Esophagus muscularis mucosa (tissue), 4 donors: ENCODE data around the gene TMEM114. TPM values are rescaled to one million over a fixed set of nuclear protein-coding genes. Genes with fewer than 3 reads are reported as not detected.
A peak's percentile ranks its signal among the peaks of the same experiment; 100 is the strongest.

Experiments
- DNase-seq: peaks from one replicate; pipeline ENCODE4 v3.0.0-alpha.2; 2017; ENCODE audit errors: extremely low spot score
- H3K27ac ChIP-seq, 4 donors: fragments of 200-600 bp; sonication (generic); replicated peaks in 1 of 4; 1 replicate in 3 of 4; 2 replicates in 1 of 4; pipeline ENCODE4 v1.5.1; 2016 to 2019; ENCODE audit warnings: mild to moderate bottlenecking in 1 of 4
- H3K27me3 ChIP-seq, 4 donors: fragments of 200-600 bp; sonication (generic); one replicate each; pipeline versions ENCODE4 v1.5.1 to v1.6.0; 2016 to 2019
- H3K36me3 ChIP-seq, 4 donors: fragments of 200-600 bp; sonication (generic); one replicate each; pipeline ENCODE4 v1.5.1; 2016 to 2019
- H3K4me1 ChIP-seq, 4 donors: fragments of 200-600 bp; sonication (generic); one replicate each; pipeline ENCODE4 v1.5.1; 2016 to 2019
- H3K4me3 ChIP-seq, 4 donors: fragments of 200-600 bp; sonication (generic); 1 replicate in 2 of 4; 2 replicates in 2 of 4; pipeline ENCODE4 v1.5.1; 2016 to 2019; ENCODE audit warnings: mild to moderate bottlenecking in 4 of 4, moderate library complexity in 1 of 4
- H3K9me3 ChIP-seq, 4 donors: fragments of 200-600 bp; sonication (generic); 1 replicate in 3 of 4; 2 replicates in 1 of 4; pipeline ENCODE4 v1.5.1; 2016 to 2019
- EP300 ChIP-seq: sonication (generic); formaldehyde crosslinking; IDR thresholded peaks from one replicate; pipeline ENCODE4 v1.6.1; 2017; ENCODE audit warnings: antibody characterized with exemption
- POLR2A ChIP-seq: fragments of 450-650 bp; IDR thresholded peaks from one replicate; pipeline ENCODE4 v1.6.1; 2017; ENCODE audit warnings: antibody characterized with exemption, moderate library complexity, mild to moderate bottlenecking, low read depth
- POLR2AphosphoS5 ChIP-seq, 2 donors: sonication (generic); formaldehyde crosslinking; IDR thresholded peaks; one replicate each; pipeline ENCODE4 v1.6.1; 2017; ENCODE audit warnings: antibody characterized with exemption in 2 of 2
- WGBS: methylation state at CpG from one replicate; pipeline ENCODE4 v1.1.5; 2018; 5-methylcytosine and 5-hydroxymethylcytosine counted together
- intact Hi-C: fragments of 100-400 bp; cut with DNase I; formaldehyde crosslinking; loops from one replicate; pipeline ENCODE4 v1.15.1; 2023
- total RNA-seq, 4 donors: library from RNA; depleted of rRNA; stranded (reverse); fragments of >200 nt; gene quantifications; one replicate each; pipeline versions ENCODE4 v1.1.0 to v1.2.1, GENCODE V29; 2016
- TF ChIP-seq, protein P1 (sequence below), 3 experiments: fragments of 200-600 bp in 2 of 3; fragments of 450-650 bp in 1 of 3; sonication (generic) in 2 of 3; IDR thresholded peaks; one replicate each; pipeline ENCODE4 v1.5.1; 2017 to 2019; ENCODE audit warnings: antibody characterized with exemption in 3 of 3, mild to moderate bottlenecking in 2 of 3, moderate library complexity in 1 of 3

The TMEM114 gene
- total RNA-seq, 4 donors from 2014 or later: not detected

DNA sequence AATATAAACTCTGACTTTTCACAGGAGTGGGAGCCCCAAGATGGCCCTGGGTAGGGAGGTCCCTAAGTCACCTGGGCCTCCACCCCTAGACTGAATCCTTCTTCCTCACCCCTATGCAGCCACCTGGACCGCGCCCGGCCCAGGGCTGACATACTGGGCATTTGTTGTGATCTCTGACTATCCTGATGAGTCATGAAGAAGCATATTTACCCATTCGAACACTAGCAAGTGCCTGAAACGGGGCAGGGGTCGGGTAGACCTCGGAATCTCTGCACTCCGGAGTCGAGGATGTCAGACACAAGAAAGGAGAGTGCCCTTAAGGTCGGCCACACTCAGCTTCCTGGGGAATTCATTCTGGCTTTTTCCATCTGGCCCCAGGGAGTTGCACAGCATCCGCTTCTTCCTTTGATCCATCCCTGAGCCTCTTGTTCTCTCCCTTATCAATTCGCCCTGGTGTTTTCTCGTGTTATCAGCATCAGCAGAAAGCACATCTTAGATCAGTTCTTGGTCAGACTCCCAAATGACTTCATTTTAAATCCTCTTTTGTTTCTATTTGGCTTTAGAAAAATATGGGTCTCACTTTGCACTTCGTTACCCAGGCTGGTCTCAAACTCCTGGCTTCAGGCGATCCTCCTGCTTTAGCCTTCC is 41.6 kb upstream of the TMEM114 start:
- H3K27me3 ChIP-seq: no peaks in the 10 kb centered on the region
- TF ChIP-seq POLR2AphosphoS5 (IDR thresholded peaks at IDR 0.05) (no peak), POLR2A (no peak)
- TF ChIP-seq, protein P1, sequence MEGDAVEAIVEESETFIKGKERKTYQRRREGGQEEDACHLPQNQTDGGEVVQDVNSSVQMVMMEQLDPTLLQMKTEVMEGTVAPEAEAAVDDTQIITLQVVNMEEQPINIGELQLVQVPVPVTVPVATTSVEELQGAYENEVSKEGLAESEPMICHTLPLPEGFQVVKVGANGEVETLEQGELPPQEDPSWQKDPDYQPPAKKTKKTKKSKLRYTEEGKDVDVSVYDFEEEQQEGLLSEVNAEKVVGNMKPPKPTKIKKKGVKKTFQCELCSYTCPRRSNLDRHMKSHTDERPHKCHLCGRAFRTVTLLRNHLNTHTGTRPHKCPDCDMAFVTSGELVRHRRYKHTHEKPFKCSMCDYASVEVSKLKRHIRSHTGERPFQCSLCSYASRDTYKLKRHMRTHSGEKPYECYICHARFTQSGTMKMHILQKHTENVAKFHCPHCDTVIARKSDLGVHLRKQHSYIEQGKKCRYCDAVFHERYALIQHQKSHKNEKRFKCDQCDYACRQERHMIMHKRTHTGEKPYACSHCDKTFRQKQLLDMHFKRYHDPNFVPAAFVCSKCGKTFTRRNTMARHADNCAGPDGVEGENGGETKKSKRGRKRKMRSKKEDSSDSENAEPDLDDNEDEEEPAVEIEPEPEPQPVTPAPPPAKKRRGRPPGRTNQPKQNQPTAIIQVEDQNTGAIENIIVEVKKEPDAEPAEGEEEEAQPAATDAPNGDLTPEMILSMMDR (IDR thresholded peaks at IDR 0.05): no peak
- intact Hi-C loops: no loop called here
- H3K4me1 ChIP-seq: no peaks in the 10 kb centered on the region
- WGBS: 70% methylated on average over 15 of the region's 15 CpGs
- H3K36me3 ChIP-seq: peaks cover 51 to 98% (median 93%) of the 10 kb centered on the region in 4 donors
- no peak overlapping the region for H3K4me3 ChIP-seq
- H3K9me3 ChIP-seq: no peaks in the 10 kb centered on the region
- H3K27ac ChIP-seq: peak overlapping the region in 3 of 4 donors; percentile 17 to 51 (median 34)
- no peak for DNase-seq

DNA sequence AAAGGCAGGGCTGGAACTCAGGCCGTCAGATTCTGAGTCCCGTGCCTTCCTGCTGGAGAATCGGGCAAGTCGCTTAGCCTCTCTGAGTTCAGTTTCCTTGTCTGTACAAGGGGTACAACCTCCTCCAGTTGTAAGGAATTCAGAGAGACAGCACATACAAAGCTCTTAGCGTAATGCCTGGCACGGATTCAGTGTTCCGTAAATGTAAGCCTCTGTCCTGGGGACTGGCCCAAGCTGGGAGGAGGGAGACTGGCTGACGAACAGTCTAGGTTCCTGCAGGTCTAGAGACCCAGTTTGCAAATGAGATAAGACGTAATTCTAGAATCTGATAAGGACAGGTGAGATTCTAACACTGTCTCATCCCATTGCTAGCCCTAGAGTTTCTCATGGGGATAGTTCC is 41.1 kb upstream of the TMEM114 start:
- no peak for TF ChIP-seq POLR2AphosphoS5 (IDR thresholded peaks at IDR 0.05)
- no peak for TF ChIP-seq POLR2A
- WGBS: 79% methylated on average over 9 of the region's 9 CpGs
- intact Hi-C loops: no loop called here

DNA sequence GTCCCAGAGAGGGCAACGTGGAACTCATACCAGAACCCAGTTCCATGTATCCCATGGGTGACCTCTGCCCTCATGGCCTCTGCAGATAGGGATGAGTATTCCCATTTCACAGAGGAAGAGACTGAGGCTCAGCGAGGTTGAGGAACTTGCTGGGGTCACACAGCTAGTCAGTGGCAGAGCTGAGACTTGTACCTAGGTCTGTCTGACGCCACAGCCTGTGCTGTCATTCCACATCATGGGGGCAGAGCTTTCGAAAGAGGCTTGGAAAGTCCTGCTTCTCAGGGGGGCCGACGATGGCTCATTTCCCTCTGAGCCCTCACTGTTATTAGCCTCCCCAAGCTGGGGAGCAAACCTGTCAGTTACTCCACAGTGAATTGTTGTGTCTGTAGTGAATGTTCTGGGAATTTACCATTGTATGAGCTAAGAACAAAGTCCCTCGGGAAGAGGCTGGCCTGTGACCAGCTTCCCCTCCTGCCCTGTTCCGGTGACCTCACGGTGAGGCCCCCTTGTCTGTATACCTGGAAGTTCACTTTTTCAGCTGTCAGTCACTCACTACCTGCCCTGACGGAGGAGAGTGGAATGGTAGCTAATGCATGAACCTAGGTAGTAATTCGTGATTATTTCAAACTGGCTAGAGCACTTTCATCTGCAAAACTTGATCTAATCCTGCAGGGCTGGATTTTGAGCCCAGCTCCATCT is 40.1 kb upstream of the TMEM114 start:
- 87% methylated on average over 11 of the region's 11 CpGs for WGBS
- H3K4me3 ChIP-seq: no peak overlapping the region
- H3K36me3 ChIP-seq: peaks cover 59 to 98% (median 95%) of the 10 kb centered on the region in 4 donors
- no peaks in the 10 kb centered on the region for H3K4me1 ChIP-seq
- TF ChIP-seq, protein P1 (IDR thresholded peaks at IDR 0.05): no peak
- TF ChIP-seq POLR2A (no peak), EP300 (no peak), POLR2AphosphoS5 (IDR thresholded peaks at IDR 0.05) (no peak)
- no peak overlapping the region for H3K27ac ChIP-seq
- intact Hi-C loops: no loop called here
- DNase-seq: no peak
- no peaks in the 10 kb centered on the region for H3K9me3 ChIP-seq
- no peaks in the 10 kb centered on the region for H3K27me3 ChIP-seq

More for the DNA sequence above, 41.1 kb upstream of the TMEM114 start:
- Histone ChIP-seq H3K4me1 (no peaks in the 10 kb centered on the region), H3K4me3 (no peak overlapping the region), H3K9me3 (no peaks in the 10 kb centered on the region), H3K27me3 (no peaks in the 10 kb centered on the region), H3K36me3 (peaks cover 56 to 98% (median 94%) of the 10 kb centered on the region in 4 donors), H3K27ac (peak overlapping the region in 1 of 4 donors; percentile 34)
- DNase-seq: no peak

- Histone ChIP-seq H3K27ac (no peak overlapping the region), H3K9me3 (no peaks in the 10 kb centered on the region), H3K27me3 (no peaks in the 10 kb centered on the region), H3K4me1 (peaks cover 0 to 10% (median 2%) of the 10 kb centered on the region in 4 donors), H3K4me3 (no peak overlapping the region), H3K36me3 (peaks cover 51 to 92% (median 90%) of the 10 kb centered on the region in 4 donors)
- intact Hi-C loops: no loop called here
- TF ChIP-seq POLR2AphosphoS5 (IDR thresholded peaks at IDR 0.05) (no peak), POLR2A (no peak), EP300 (no peak)
- TF ChIP-seq, protein P1 (IDR thresholded peaks at IDR 0.05): no peak
- no peak for DNase-seq
- 89% methylated on average over 16 of the region's 16 CpGs for WGBS
Observed at GRCh38 chr16:8628981-8629725, 38.8 kb upstream of the TMEM114 start.

DNA sequence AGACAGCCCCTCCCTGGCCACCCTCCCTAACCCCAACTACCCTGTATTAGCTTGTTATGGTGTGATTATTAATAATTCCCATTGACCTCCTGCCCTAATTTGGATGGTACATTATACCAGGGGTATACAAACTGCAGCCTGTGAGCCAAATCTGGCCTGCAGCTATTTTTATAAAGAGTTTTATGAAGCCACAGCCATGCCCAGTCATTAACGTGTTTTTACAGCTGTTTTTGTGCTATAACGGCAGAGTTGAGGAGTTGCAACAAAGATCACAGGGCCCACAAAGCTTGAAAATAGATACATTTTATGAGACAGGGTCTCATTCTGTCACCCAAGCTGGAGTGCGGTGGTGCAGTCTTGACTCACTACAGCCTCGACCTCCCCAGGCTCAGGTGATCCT is 37.1 kb upstream of the TMEM114 start:
- WGBS: 90% methylated on average over 4 of the region's 4 CpGs

More for the DNA sequence above, 37.1 kb upstream of the TMEM114 start:
- no peak overlapping the region for H3K4me3 ChIP-seq
- H3K27me3 ChIP-seq: no peaks in the 10 kb centered on the region
- intact Hi-C loops: no loop called here
- no peak overlapping the region for H3K27ac ChIP-seq
- no peaks in the 10 kb centered on the region for H3K9me3 ChIP-seq
- H3K4me1 ChIP-seq: peaks cover 10 to 27% (median 15%) of the 10 kb centered on the region in 4 donors
- peaks cover 47 to 84% (median 73%) of the 10 kb centered on the region in 4 donors for H3K36me3 ChIP-seq
- no peak for DNase-seq
- TF ChIP-seq POLR2AphosphoS5 (IDR thresholded peaks at IDR 0.05) (no peak), EP300 (no peak), POLR2A (no peak)
- TF ChIP-seq, protein P1 (IDR thresholded peaks at IDR 0.05): no peak
